Heart left ventricle (tissue), 13 donors: ENCODE results near the gene EPHA5.

ENCODE experiments used
- CTCF ChIP-seq, 12 donors: fragments of 200-600 bp; sonication (generic) in 4 of 12; IDR thresholded peaks; one replicate each; pipeline versions ENCODE4 v1.5.0 to v1.8.0; 2018 to 2022; ENCODE audit warnings: antibody characterized with exemption in 12 of 12, mild to moderate bottlenecking in 5 of 12
- POLR2A ChIP-seq, 2 donors: fragments of 450-650 bp; IDR thresholded peaks; one replicate each; pipeline ENCODE4 v1.6.1; 2017; ENCODE audit warnings: antibody characterized with exemption in 2 of 2, mild to moderate bottlenecking in 2 of 2, moderate library complexity in 2 of 2
- donor health status: ischemic (EF 13 %, LVEDD 7.1; RV severe dilation, severe dysfunction).
- donor health status: DM: no; HTN: yes; CAD: no.
- donor health status: DM: no; HTN: no; CAD: no.
- donor health status: ischemic (EF 25% LVEDD 6.9; RV normal size, moderate dysfunction).
- donor health status: ischemic (EF 25% LVEDD 5.7; RV mildly dilated, moderate dysfunction).
- donor health status: ischemic (EF 35%, LVEDD 5.7; RV mildly dilated, moderate dysfunction).
- donor health status: nonischemic (EF 11% LVEDD 7.7; RV severe dilation, severe dysfunction).
- donor health status: DM: yes; HTN: yes; CAD: no.
- donor health status: PGD.
- donor health status: ischemic (EF 29% LVEDD 5.4; RV normal size, mild dysfunction).
- donor health status: nonischemic (EF 23%, LVEDD 6.1; RV moderate dilation, normal function).

- TF ChIP-seq POLR2A (IDR thresholded peaks at IDR 0.05), result no peak
- TF ChIP-seq CTCF (IDR thresholded peaks at IDR 0.05), result no peak
Measured at GRCh38 chr4:65670020-65670330, 314 bp downstream of the EPHA5 start.
